WTC11 (cell line): Measurements from ENCODE around the gene TRIM65. TPM values are rescaled to one million over a fixed set of nuclear protein-coding genes. Genes with fewer than 3 reads are reported as not detected.

Experiments used
- ATAC-seq: fragments of 200-7000 bp; cut with Tn5 transposase; 2 replicates; pipeline ENCODE4 v1.10.0; 2021; ENCODE audit warnings: mild to moderate bottlenecking, moderate library complexity
- CTCF ChIA-PET: fragments of 300-600 bp; sonication (Branson Sonifier 250); formaldehyde crosslinking; loops from one replicate; lab custom pipeline; 2021; ENCODE audit warnings: antibody characterized with exemption; lab: Charles Lee
- POLR2A ChIA-PET: fragments of 350-600 bp; sonication (Branson Sonifier 250); formaldehyde crosslinking; loops from one replicate; lab custom pipeline; 2021; ENCODE audit warnings: antibody characterized with exemption; lab: Charles Lee
- DNase-seq: peaks from one replicate; pipeline ENCODE4 v3.0.0; 2021; ENCODE audit warnings: low spot score
- H3K27ac Mint-ChIP-seq: 2 replicates; pipeline ENCODE4 v1.8.0; 2021; ENCODE audit warnings: mixed read lengths
- H3K27me3 Mint-ChIP-seq: 2 replicates; pipeline ENCODE4 v1.8.0; 2021; ENCODE audit warnings: low read depth, mild to moderate bottlenecking, moderate library complexity, mixed read lengths
- H3K36me3 Mint-ChIP-seq: 2 replicates; pipeline ENCODE4 v1.8.0; 2021; ENCODE audit warnings: mixed read lengths
- H3K4me1 Mint-ChIP-seq: 2 replicates; pipeline ENCODE4 v1.8.0; 2022; ENCODE audit warnings: mixed read lengths
- H3K4me3 Mint-ChIP-seq: 2 replicates; pipeline ENCODE4 v1.8.0; 2021; ENCODE audit warnings: mild to moderate bottlenecking, moderate library complexity, mixed read lengths
- H3K9me3 Mint-ChIP-seq: 2 replicates; pipeline ENCODE4 v1.8.0; 2021; ENCODE audit warnings: mixed read lengths
- ATF6 ChIP-seq: sonication (generic); formaldehyde crosslinking; IDR thresholded peaks from 2 replicates; pipeline ENCODE4 v1.8.1; 2023; ENCODE audit warnings: mild to moderate bottlenecking, missing genetic modification reagents
- EMX1 ChIP-seq: fragments of 250-450 bp; sonication (Bioruptor Pico); IDR thresholded peaks from 2 replicates; pipeline ENCODE4 v1.8.0; 2021; ENCODE audit warnings: mild to moderate bottlenecking
- FOXP1 ChIP-seq: sonication (generic); formaldehyde crosslinking; IDR thresholded peaks from 2 replicates; pipeline ENCODE4 v1.8.0; 2022; ENCODE audit warnings: missing genetic modification reagents, mild to moderate bottlenecking, moderate library complexity, borderline replicate concordance
- GABPB1 ChIP-seq: sonication (generic); formaldehyde crosslinking; IDR thresholded peaks from 2 replicates; pipeline ENCODE4 v1.8.1; 2023; ENCODE audit warnings: mild to moderate bottlenecking, missing genetic modification reagents
- JAZF1 ChIP-seq: fragments of 250-450 bp; sonication (Bioruptor Pico); IDR thresholded peaks from 2 replicates; pipeline ENCODE4 v1.9.0; 2021; ENCODE audit warnings: moderate library complexity, mild to moderate bottlenecking, inconsistent platforms
- KAT7 ChIP-seq: sonication (generic); formaldehyde crosslinking; IDR thresholded peaks from 2 replicates; pipeline ENCODE4 v1.8.1; 2023; ENCODE audit warnings: missing genetic modification reagents, mild to moderate bottlenecking, borderline replicate concordance
- MAX ChIP-seq: sonication (generic); formaldehyde crosslinking; IDR thresholded peaks from 2 replicates; pipeline ENCODE4 v1.8.0; 2022; ENCODE audit warnings: mild to moderate bottlenecking, missing genetic modification reagents
- MLX ChIP-seq: sonication (generic); formaldehyde crosslinking; IDR thresholded peaks from 2 replicates; pipeline ENCODE4 v1.8.1; 2023; ENCODE audit warnings: mild to moderate bottlenecking, missing genetic modification reagents, moderate library complexity
- MXD4 ChIP-seq: fragments of 250-450 bp; sonication (Bioruptor Pico); IDR thresholded peaks from 2 replicates; pipeline ENCODE4 v1.8.0; 2021; ENCODE audit warnings: mild to moderate bottlenecking, moderate library complexity, borderline replicate concordance
- NR3C1 ChIP-seq: sonication (generic); formaldehyde crosslinking; conservative IDR thresholded peaks from 2 replicates; pipeline ENCODE4 v1.8.1; 2023; ENCODE audit warnings: low read depth, mild to moderate bottlenecking, missing genetic modification reagents
- OVOL2 ChIP-seq: fragments of 250-450 bp; sonication (Bioruptor Pico); IDR thresholded peaks from 2 replicates; pipeline ENCODE4 v1.9.0; 2021; ENCODE audit warnings: mild to moderate bottlenecking, borderline replicate concordance
- SMAD3 ChIP-seq: sonication (generic); formaldehyde crosslinking; IDR thresholded peaks from 2 replicates; pipeline ENCODE4 v1.8.0; 2022; ENCODE audit warnings: missing genetic modification reagents, mild to moderate bottlenecking, borderline replicate concordance
- SOX15 ChIP-seq: fragments of 250-450 bp; sonication (Bioruptor Pico); IDR thresholded peaks from 2 replicates; pipeline ENCODE4 v1.9.0; 2021; ENCODE audit warnings: mild to moderate bottlenecking
- total RNA-seq: library from RNA; stranded (reverse); gene quantifications from 3 replicates; pipeline ENCODE4 v1.2.3, GENCODE V29; 2021
- TF ChIP-seq, protein P1 (sequence below): sonication (generic); formaldehyde crosslinking; IDR thresholded peaks from 2 replicates; pipeline ENCODE4 v1.8.1; 2022; ENCODE audit warnings: low read depth, mild to moderate bottlenecking, moderate library complexity, missing genetic modification reagents, borderline replicate concordance
- TF ChIP-seq, protein P2 (sequence below): fragments of 250-450 bp; sonication (Bioruptor Pico); conservative IDR thresholded peaks from 2 replicates; pipeline ENCODE4 v1.9.0; 2021; ENCODE audit warnings: mild to moderate bottlenecking
- TF ChIP-seq, protein P3 (sequence below): sonication (generic); formaldehyde crosslinking; IDR thresholded peaks from 2 replicates; pipeline ENCODE4 v1.8.0; 2022; ENCODE audit warnings: mild to moderate bottlenecking, missing genetic modification reagents
- TF ChIP-seq, protein P4 (sequence below): sonication (generic); formaldehyde crosslinking; IDR thresholded peaks from 2 replicates; pipeline ENCODE4 v1.8.0; 2023; ENCODE audit warnings: missing genetic modification reagents, mild to moderate bottlenecking, borderline replicate concordance
- TF ChIP-seq, protein P5 (sequence below): sonication (generic); formaldehyde crosslinking; IDR thresholded peaks from 2 replicates; pipeline ENCODE4 v1.8.0; 2023; ENCODE audit warnings: mild to moderate bottlenecking, missing genetic modification reagents

The TRIM65 gene
- total RNA-seq, 1 experiment from 2014 or later: 56.4 TPM

- Mint-ChIP-seq H3K4me3 (no peak overlapping the region), H3K27ac (no peak overlapping the region), H3K27me3 (no peaks in the 10 kb centered on the region), H3K4me1 (peaks cover 5% of the 10 kb centered on the region; the same call in 1 of the 2 replicates), H3K9me3 (no peaks in the 10 kb centered on the region), H3K36me3 (0 out of 2 replicates have a peak, but pooled peaks cover 2% of the 10 kb centered on the region)
- TF ChIP-seq, protein P1, sequence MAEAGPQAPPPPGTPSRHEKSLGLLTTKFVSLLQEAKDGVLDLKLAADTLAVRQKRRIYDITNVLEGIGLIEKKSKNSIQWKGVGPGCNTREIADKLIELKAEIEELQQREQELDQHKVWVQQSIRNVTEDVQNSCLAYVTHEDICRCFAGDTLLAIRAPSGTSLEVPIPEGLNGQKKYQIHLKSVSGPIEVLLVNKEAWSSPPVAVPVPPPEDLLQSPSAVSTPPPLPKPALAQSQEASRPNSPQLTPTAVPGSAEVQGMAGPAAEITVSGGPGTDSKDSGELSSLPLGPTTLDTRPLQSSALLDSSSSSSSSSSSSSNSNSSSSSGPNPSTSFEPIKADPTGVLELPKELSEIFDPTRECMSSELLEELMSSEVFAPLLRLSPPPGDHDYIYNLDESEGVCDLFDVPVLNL: no peak
- no peak for TF ChIP-seq NR3C1
- DNase-seq (no peak), ATAC-seq (no peak)
- ChIA-PET POLR2A (no interaction called here), CTCF (interaction anchor here (0.6 to 2.8 kb wide), 10 partner anchors 14 to 738 kb away, joined by 3 to 22 read pairs (median 3); partner anchors contain the start of genes CDK3, TRIM65 and WBP2)
These were observed 13.1 kb upstream of the TRIM65 start for GRCh38 chr17:75909812-75910274.

DNA sequence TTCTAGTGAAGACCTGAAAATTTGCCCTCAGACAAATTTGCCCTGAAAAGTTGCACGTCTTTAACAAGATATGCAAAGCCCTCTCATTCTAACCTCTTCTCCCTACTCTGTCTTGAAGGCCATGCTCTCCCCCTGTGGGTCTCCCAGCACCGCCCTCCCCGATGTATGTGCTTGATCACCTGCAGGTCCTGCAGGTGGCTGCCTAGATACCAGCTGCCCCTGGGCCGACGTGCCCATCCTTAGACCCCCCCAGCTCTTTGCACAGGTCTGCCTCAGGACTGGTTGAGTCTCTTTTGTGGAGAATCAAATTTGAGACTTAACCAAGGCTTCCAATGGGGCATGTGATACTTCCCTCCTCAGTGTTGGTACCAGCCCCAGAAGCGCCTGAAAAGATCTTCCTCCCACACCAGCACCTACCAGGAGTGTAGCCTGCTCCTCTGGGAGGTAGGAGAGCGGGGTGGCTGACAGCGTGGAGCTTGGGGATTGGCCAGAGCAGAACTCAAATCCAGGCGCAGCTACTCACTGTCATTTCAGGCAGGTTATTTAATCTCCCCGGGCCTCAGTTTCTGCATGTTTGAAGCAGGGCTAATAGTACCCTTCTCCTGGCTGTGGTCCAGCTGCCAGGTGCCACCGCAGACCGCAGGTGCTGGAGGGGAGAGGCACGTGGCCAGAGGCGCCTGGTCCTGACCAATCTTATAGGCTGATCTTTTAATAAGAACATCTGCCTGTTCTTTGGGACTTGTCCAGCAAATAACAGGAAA is 12.5 kb upstream of the TRIM65 start:
- DNase-seq (no peak), ATAC-seq (no peak)
- Mint-ChIP-seq H3K9me3 (no peaks in the 10 kb centered on the region), H3K36me3 (no peaks in the 10 kb centered on the region), H3K4me3 (no peak overlapping the region), H3K27me3 (no peaks in the 10 kb centered on the region), H3K27ac (peak overlapping the region; percentile 74; the same call in 1 of the 2 replicates), H3K4me1 (peaks cover 5% of the 10 kb centered on the region; the same call in 1 of the 2 replicates)
- POLR2A ChIA-PET: no interaction called here
- TF ChIP-seq, protein P2, sequence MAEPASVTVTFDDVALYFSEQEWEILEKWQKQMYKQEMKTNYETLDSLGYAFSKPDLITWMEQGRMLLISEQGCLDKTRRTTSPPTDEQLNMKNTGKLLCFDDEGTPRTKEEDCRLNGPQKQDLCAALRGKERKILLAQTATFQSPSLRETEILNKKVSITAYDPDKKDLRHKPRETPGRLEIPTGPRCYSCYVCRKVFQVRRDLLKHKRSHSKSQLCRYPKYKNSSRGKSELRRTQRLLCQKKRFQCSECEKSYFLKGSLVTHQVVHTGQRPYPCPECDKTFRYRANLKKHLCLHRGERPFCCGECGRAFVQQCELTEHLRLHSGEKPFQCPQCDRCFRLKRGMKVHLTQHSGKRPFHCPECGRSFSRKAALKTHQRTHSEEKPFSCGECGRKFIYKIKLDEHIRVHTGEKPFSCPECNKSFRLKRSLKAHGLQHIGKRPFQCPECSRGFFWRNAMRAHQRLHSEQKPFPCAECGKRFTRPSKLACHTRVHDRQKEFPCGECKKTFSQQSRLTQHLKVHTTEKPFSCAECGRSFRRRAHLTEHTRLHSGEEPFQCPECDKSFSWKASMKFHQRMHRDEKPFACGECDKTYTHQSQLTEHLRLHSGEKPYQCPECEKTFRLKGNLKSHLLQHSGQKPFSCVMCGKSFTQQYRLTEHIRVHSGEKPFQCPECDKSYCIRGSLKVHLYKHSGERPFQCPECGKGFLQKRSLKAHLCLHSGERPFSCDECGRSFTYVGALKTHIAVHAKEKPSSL (CRISPR knock-in tag): no peak
- TF ChIP-seq KAT7: no peak
- TF ChIP-seq, protein P3, sequence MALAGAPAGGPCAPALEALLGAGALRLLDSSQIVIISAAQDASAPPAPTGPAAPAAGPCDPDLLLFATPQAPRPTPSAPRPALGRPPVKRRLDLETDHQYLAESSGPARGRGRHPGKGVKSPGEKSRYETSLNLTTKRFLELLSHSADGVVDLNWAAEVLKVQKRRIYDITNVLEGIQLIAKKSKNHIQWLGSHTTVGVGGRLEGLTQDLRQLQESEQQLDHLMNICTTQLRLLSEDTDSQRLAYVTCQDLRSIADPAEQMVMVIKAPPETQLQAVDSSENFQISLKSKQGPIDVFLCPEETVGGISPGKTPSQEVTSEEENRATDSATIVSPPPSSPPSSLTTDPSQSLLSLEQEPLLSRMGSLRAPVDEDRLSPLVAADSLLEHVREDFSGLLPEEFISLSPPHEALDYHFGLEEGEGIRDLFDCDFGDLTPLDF (CRISPR knock-in tag): no peak
- no peak for TF ChIP-seq FOXP1 (CRISPR knock-in tag)
- TF ChIP-seq SMAD3: no peak
- TF ChIP-seq OVOL2 (CRISPR knock-in tag): no peak
- TF ChIP-seq MAX (CRISPR knock-in tag): no peak
- TF ChIP-seq EMX1 (CRISPR knock-in tag): no peak
- TF ChIP-seq MLX: no peak
- no peak for TF ChIP-seq SOX15
- no peak for TF ChIP-seq GABPB1 (CRISPR knock-in tag)
- TF ChIP-seq JAZF1: no peak
- TF ChIP-seq ATF6 (CRISPR knock-in tag): no peak
- TF ChIP-seq, protein P4, sequence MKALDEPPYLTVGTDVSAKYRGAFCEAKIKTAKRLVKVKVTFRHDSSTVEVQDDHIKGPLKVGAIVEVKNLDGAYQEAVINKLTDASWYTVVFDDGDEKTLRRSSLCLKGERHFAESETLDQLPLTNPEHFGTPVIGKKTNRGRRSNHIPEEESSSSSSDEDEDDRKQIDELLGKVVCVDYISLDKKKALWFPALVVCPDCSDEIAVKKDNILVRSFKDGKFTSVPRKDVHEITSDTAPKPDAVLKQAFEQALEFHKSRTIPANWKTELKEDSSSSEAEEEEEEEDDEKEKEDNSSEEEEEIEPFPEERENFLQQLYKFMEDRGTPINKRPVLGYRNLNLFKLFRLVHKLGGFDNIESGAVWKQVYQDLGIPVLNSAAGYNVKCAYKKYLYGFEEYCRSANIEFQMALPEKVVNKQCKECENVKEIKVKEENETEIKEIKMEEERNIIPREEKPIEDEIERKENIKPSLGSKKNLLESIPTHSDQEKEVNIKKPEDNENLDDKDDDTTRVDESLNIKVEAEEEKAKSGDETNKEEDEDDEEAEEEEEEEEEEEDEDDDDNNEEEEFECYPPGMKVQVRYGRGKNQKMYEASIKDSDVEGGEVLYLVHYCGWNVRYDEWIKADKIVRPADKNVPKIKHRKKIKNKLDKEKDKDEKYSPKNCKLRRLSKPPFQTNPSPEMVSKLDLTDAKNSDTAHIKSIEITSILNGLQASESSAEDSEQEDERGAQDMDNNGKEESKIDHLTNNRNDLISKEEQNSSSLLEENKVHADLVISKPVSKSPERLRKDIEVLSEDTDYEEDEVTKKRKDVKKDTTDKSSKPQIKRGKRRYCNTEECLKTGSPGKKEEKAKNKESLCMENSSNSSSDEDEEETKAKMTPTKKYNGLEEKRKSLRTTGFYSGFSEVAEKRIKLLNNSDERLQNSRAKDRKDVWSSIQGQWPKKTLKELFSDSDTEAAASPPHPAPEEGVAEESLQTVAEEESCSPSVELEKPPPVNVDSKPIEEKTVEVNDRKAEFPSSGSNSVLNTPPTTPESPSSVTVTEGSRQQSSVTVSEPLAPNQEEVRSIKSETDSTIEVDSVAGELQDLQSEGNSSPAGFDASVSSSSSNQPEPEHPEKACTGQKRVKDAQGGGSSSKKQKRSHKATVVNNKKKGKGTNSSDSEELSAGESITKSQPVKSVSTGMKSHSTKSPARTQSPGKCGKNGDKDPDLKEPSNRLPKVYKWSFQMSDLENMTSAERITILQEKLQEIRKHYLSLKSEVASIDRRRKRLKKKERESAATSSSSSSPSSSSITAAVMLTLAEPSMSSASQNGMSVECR (CRISPR knock-in tag): no peak
- TF ChIP-seq, protein P5, sequence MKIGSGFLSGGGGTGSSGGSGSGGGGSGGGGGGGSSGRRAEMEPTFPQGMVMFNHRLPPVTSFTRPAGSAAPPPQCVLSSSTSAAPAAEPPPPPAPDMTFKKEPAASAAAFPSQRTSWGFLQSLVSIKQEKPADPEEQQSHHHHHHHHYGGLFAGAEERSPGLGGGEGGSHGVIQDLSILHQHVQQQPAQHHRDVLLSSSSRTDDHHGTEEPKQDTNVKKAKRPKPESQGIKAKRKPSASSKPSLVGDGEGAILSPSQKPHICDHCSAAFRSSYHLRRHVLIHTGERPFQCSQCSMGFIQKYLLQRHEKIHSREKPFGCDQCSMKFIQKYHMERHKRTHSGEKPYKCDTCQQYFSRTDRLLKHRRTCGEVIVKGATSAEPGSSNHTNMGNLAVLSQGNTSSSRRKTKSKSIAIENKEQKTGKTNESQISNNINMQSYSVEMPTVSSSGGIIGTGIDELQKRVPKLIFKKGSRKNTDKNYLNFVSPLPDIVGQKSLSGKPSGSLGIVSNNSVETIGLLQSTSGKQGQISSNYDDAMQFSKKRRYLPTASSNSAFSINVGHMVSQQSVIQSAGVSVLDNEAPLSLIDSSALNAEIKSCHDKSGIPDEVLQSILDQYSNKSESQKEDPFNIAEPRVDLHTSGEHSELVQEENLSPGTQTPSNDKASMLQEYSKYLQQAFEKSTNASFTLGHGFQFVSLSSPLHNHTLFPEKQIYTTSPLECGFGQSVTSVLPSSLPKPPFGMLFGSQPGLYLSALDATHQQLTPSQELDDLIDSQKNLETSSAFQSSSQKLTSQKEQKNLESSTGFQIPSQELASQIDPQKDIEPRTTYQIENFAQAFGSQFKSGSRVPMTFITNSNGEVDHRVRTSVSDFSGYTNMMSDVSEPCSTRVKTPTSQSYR: no peak
- no peak for TF ChIP-seq MXD4 (CRISPR knock-in tag)
- CTCF ChIA-PET: interaction anchor here (1.0 to 5.8 kb wide), 9 partner anchors 13 to 371 kb away, joined by 3 to 70 read pairs (median 6); partner anchors contain the start of genes CDK3 and TRIM65
